Nephron progenitor cell (in vitro differentiated cells): Measurements from ENCODE around the gene HSP90AB1.
A peak's percentile ranks its signal among the peaks of the same experiment; 100 is the strongest.

Experiments used
- DNase-seq: peaks from one replicate; pipeline ENCODE4 v3.0.0; 2021
- H3K27ac Mint-ChIP-seq: 2 replicates; pipeline ENCODE4 v1.8.0; 2021; ENCODE audit warnings: mild to moderate bottlenecking, moderate library complexity, mixed read lengths
- H3K27me3 Mint-ChIP-seq: 2 replicates; pipeline ENCODE4 v1.8.0; 2021; ENCODE audit warnings: mild to moderate bottlenecking, low read depth, mixed read lengths; ENCODE audit not compliant: poor library complexity
- H3K36me3 Mint-ChIP-seq: 2 replicates; pipeline ENCODE4 v1.8.0; 2021; ENCODE audit warnings: low read depth, mixed read lengths
- H3K4me1 Mint-ChIP-seq: 2 replicates; pipeline ENCODE4 v1.8.0; 2021; ENCODE audit warnings: mixed read lengths
- H3K4me3 Mint-ChIP-seq: 2 replicates; pipeline ENCODE4 v1.8.0; 2021; ENCODE audit warnings: mild to moderate bottlenecking, moderate library complexity, mixed read lengths
- H3K9me3 Mint-ChIP-seq: 2 replicates; pipeline ENCODE4 v1.8.0; 2021; ENCODE audit warnings: mild to moderate bottlenecking, moderate library complexity, mixed read lengths
- CTCF ChIP-seq: fragments of 200-600 bp; sonication (generic); IDR thresholded peaks from 2 replicates; pipeline ENCODE4 v1.5.0; 2021; ENCODE audit warnings: antibody characterized with exemption

HSP90AB1 gene

GRCh38 chr6:44284121-44284520 lies 37.2 kb downstream of the HSP90AB1 start:
- Mint-ChIP-seq H3K4me3 (no peak overlapping the region), H3K4me1 (no peaks in the 10 kb centered on the region), H3K27me3 (peaks cover 62% of the 10 kb centered on the region), H3K9me3 (no peaks in the 10 kb centered on the region), H3K36me3 (no peaks in the 10 kb centered on the region), H3K27ac (no peak overlapping the region)
- no peak for DNase-seq
- TF ChIP-seq CTCF = no peak

- no peak overlapping the region for H3K27ac Mint-ChIP-seq
- peaks cover 62% of the 10 kb centered on the region for H3K27me3 Mint-ChIP-seq
- TF ChIP-seq CTCF = no peak
- H3K4me3 Mint-ChIP-seq = no peak overlapping the region
- no peaks in the 10 kb centered on the region for H3K36me3 Mint-ChIP-seq
- H3K4me1 Mint-ChIP-seq = no peaks in the 10 kb centered on the region
- no peak for DNase-seq
- no peaks in the 10 kb centered on the region for H3K9me3 Mint-ChIP-seq
Observed at GRCh38 chr6:44284867-44285266, 38.0 kb downstream of the HSP90AB1 start.

GRCh38 chr6:44285552-44286284 lies 38.8 kb downstream of the HSP90AB1 start:
- no peaks in the 10 kb centered on the region for H3K4me1 Mint-ChIP-seq
- no peak overlapping the region for H3K27ac Mint-ChIP-seq
- peaks cover 61% of the 10 kb centered on the region for H3K27me3 Mint-ChIP-seq
- no peaks in the 10 kb centered on the region for H3K36me3 Mint-ChIP-seq
- no peaks in the 10 kb centered on the region for H3K9me3 Mint-ChIP-seq
- peak; percentile 67 for DNase-seq
- H3K4me3 Mint-ChIP-seq = no peak overlapping the region
- no peak for TF ChIP-seq CTCF

GRCh38 chr6:44286285-44286565 lies 39.3 kb downstream of the HSP90AB1 start:
- Mint-ChIP-seq H3K36me3 (no peaks in the 10 kb centered on the region), H3K4me3 (no peak overlapping the region), H3K27me3 (peaks cover 58% of the 10 kb centered on the region), H3K9me3 (no peaks in the 10 kb centered on the region), H3K27ac (no peak overlapping the region), H3K4me1 (no peaks in the 10 kb centered on the region)
- no peak for DNase-seq
- TF ChIP-seq CTCF = no peak

GRCh38 chr6:44286747-44287146 lies 39.8 kb downstream of the HSP90AB1 start:
- TF ChIP-seq CTCF = no peak
- H3K36me3 Mint-ChIP-seq = no peaks in the 10 kb centered on the region
- no peak overlapping the region for H3K27ac Mint-ChIP-seq
- H3K9me3 Mint-ChIP-seq = no peaks in the 10 kb centered on the region
- no peaks in the 10 kb centered on the region for H3K4me1 Mint-ChIP-seq
- peaks cover 58% of the 10 kb centered on the region for H3K27me3 Mint-ChIP-seq
- H3K4me3 Mint-ChIP-seq = no peak overlapping the region
- no peak for DNase-seq

- Mint-ChIP-seq H3K27me3 (peaks cover 51% of the 10 kb centered on the region), H3K36me3 (no peaks in the 10 kb centered on the region), H3K27ac (no peak overlapping the region), H3K4me3 (no peak overlapping the region), H3K4me1 (no peaks in the 10 kb centered on the region), H3K9me3 (no peaks in the 10 kb centered on the region)
- no peak for TF ChIP-seq CTCF
- DNase-seq = no peak
Observed at GRCh38 chr6:44289726-44290260, 42.9 kb downstream of the HSP90AB1 start.
